ENCODE data around the gene TRUB2. TPM values are rescaled to one million over a fixed set of nuclear protein-coding genes. Genes with fewer than 3 reads are reported as not detected.

The TRUB2 gene
- total RNA-seq, 1 experiment from 2014 or later: 22.5 TPM

- Histone ChIP-seq H3K36me3 (ENCODE audit: control insufficient read depth, insufficient read depth, low read length) (no peaks in the 10 kb centered on the region), H3K4me3 (ENCODE audit: low read depth in 2 of 2, low read length in 2 of 2) (no peak overlapping the region), H3K27me3 (ENCODE audit: control insufficient read depth, insufficient read depth, low read length) (no peaks in the 10 kb centered on the region), H3K27ac (ENCODE audit: low read length) (no peak overlapping the region), H3K4me1 (ENCODE audit: control insufficient read depth, insufficient read depth, low read length) (no peaks in the 10 kb centered on the region), H3K9me3 (ENCODE audit: control insufficient read depth, insufficient read depth, low read depth, low read length) (no peaks in the 10 kb centered on the region)
- CTCF ChIA-PET: no interaction called here
- TF ChIP-seq TCF7L2 (IDR thresholded peaks at IDR 0.05; ENCODE audit: low read depth, low read length) (no peak), SIN3A (IDR thresholded peaks at IDR 0.05; ENCODE audit: borderline replicate concordance, insufficient read depth, low read depth, low read length) (no peak), POLR2AphosphoS5 (IDR thresholded peaks at IDR 0.05; ENCODE audit: low read depth, low read length) (no peak), REST (IDR thresholded peaks at IDR 0.05; ENCODE audit: insufficient read depth in 1 of 2, low read depth in 2 of 2, low read length in 1 of 2) (no peak), CTCF (IDR thresholded peaks at IDR 0.05) (no peak)
- intact Hi-C loops (cut with micrococcal nuclease; ENCODE audit: unreplicated experiment): loop anchor here (10.0 kb wide), 1 partner anchor 49 kb away; no protein-coding TSS in a partner anchor
- no peak for ATAC-seq
- no TSS peak for BruUV-seq (replicated peaks)
- no peak for DNase-seq (ENCODE audit: low read depth, low spot score)
- in situ Hi-C loops (cut with HindIII; ENCODE audit: low pct_unique_long_range_greater_than_20kb, low sequenced_read_pairs): no loop called here
- POLR2A ChIA-PET: no interaction called here
These were observed 21.6 kb upstream of the TRUB2 start for GRCh38 chr9:128343855-128344254.

GRCh38 chr9:128342971-128343680, 20.9 kb upstream of the TRUB2 start:
- intact Hi-C loops (cut with micrococcal nuclease; ENCODE audit: unreplicated experiment) (loop anchor here (10.0 kb wide), 1 partner anchor 48 kb away; no protein-coding TSS in a partner anchor), in situ Hi-C loops (cut with HindIII; ENCODE audit: low pct_unique_long_range_greater_than_20kb, low sequenced_read_pairs) (no loop called here)
- H3K4me3 ChIP-seq (ENCODE audit: low read depth in 2 of 2, low read length in 2 of 2): no peak overlapping the region
- no peak for ATAC-seq
- POLR2A ChIA-PET: no interaction called here
- DNase-seq (ENCODE audit: low read depth, low spot score): no peak
- no peaks in the 10 kb centered on the region for H3K27me3 ChIP-seq (ENCODE audit: control insufficient read depth, insufficient read depth, low read length)
- CTCF ChIA-PET: interaction anchor here (0.5 kb wide), 1 partner anchor 9 kb away, joined by 3 read pairs; no protein-coding TSS in a partner anchor
- H3K4me1 ChIP-seq (ENCODE audit: control insufficient read depth, insufficient read depth, low read length): no peaks in the 10 kb centered on the region
- H3K36me3 ChIP-seq (ENCODE audit: control insufficient read depth, insufficient read depth, low read length): no peaks in the 10 kb centered on the region
- TF ChIP-seq POLR2AphosphoS5 (IDR thresholded peaks at IDR 0.05; ENCODE audit: low read depth, low read length): no peak
- TF ChIP-seq REST (IDR thresholded peaks at IDR 0.05; ENCODE audit: insufficient read depth in 1 of 2, low read depth in 2 of 2, low read length in 1 of 2): peak in 1 of 2 experiments; percentile 62; a peak in 2 of 4 replicates
- H3K9me3 ChIP-seq (ENCODE audit: control insufficient read depth, insufficient read depth, low read depth, low read length): no peaks in the 10 kb centered on the region
- no peak overlapping the region for H3K27ac ChIP-seq (ENCODE audit: low read length)
- BruUV-seq (replicated peaks): no TSS peak

All from Panc1 (cell line).